ENCODE data around the gene UQCC2.

UQCC2 gene

GRCh38 chr6:33670086-33670660 is 41.3 kb downstream of the UQCC2 start:
- ChIA-PET POLR2A (no interaction called here), CTCF (interaction anchor here (1.1 kb wide), 1 partner anchor 80 kb away, joined by 5 read pairs; no protein-coding TSS in a partner anchor)
- TF ChIP-seq FOXK2 (IDR thresholded peaks at IDR 0.05) (no peak), FOXA1 (IDR thresholded peaks at IDR 0.05) (no peak), SP1 (IDR thresholded peaks at IDR 0.05) (no peak), PKNOX1 (IDR thresholded peaks at IDR 0.05) (no peak), ELF4 (IDR thresholded peaks at IDR 0.05) (no peak), ZNF384 (IDR thresholded peaks at IDR 0.05) (no peak), SUZ12 (IDR thresholded peaks at IDR 0.05) (no peak), LEF1 (IDR thresholded peaks at IDR 0.05; ENCODE audit: borderline replicate concordance) (no peak)
- DNase-seq (ENCODE audit: extremely low spot score), result no peak

GRCh38 chr6:33668914-33669313 is 42.6 kb downstream of the UQCC2 start:
- DNase-seq (ENCODE audit: extremely low spot score), result no peak
- ChIA-PET CTCF (interaction anchor here (0.5 to 0.7 kb wide), 3 partner anchors 14 to 107 kb away, joined by 3 to 6 read pairs (median 3); no protein-coding TSS in a partner anchor), POLR2A (no interaction called here)

GRCh38 chr6:33668328-33668727 is 43.2 kb downstream of the UQCC2 start:
- DNase-seq (ENCODE audit: extremely low spot score), result no peak
- ChIA-PET POLR2A (no interaction called here), CTCF (interaction anchor here (0.7 kb wide), 1 partner anchor 15 kb away, joined by 3 read pairs; no protein-coding TSS in a partner anchor)
- TF ChIP-seq TARDBP (IDR thresholded peaks at IDR 0.05) (no peak), SP1 (IDR thresholded peaks at IDR 0.05) (no peak), ZNF384 (IDR thresholded peaks at IDR 0.05) (no peak), PKNOX1 (IDR thresholded peaks at IDR 0.05) (no peak), LEF1 (IDR thresholded peaks at IDR 0.05; ENCODE audit: borderline replicate concordance) (no peak), CTBP1 (IDR thresholded peaks at IDR 0.05; ENCODE audit: borderline replicate concordance) (no peak), FOXM1 (IDR thresholded peaks at IDR 0.05; ENCODE audit: borderline replicate concordance) (no peak), FOXA1 (IDR thresholded peaks at IDR 0.05) (no peak), ELF4 (IDR thresholded peaks at IDR 0.05) (no peak), ARNT (IDR thresholded peaks at IDR 0.05) (no peak), NFRKB (IDR thresholded peaks at IDR 0.05) (no peak), HDGF (IDR thresholded peaks at IDR 0.05; ENCODE audit: borderline replicate concordance) (no peak), BHLHE40 (IDR thresholded peaks at IDR 0.05; ENCODE audit: borderline replicate concordance) (no peak), SUZ12 (IDR thresholded peaks at IDR 0.05) (no peak)

More at GRCh38 chr6:33668914-33669313, 42.6 kb downstream of the UQCC2 start:
- no peak for TF ChIP-seq BHLHE40 (IDR thresholded peaks at IDR 0.05; ENCODE audit: borderline replicate concordance)
- no peak for TF ChIP-seq LEF1 (IDR thresholded peaks at IDR 0.05; ENCODE audit: borderline replicate concordance)

GRCh38 chr6:33667776-33668175 is 43.7 kb downstream of the UQCC2 start:
- POLR2A ChIA-PET, result no interaction called here
- no peak for TF ChIP-seq L3MBTL2 (conservative IDR thresholded peaks at IDR 0.05)
- no peak for TF ChIP-seq BHLHE40 (IDR thresholded peaks at IDR 0.05; ENCODE audit: borderline replicate concordance)
- CTCF ChIA-PET, result no interaction called here
- DNase-seq (ENCODE audit: extremely low spot score), result no peak

GRCh38 chr6:33667072-33667471 is 44.4 kb downstream of the UQCC2 start:
- no peak for DNase-seq (ENCODE audit: extremely low spot score)
- TF ChIP-seq CTBP1 (IDR thresholded peaks at IDR 0.05; ENCODE audit: borderline replicate concordance) (no peak), FOXM1 (IDR thresholded peaks at IDR 0.05; ENCODE audit: borderline replicate concordance) (no peak), PKNOX1 (IDR thresholded peaks at IDR 0.05) (no peak), SUZ12 (IDR thresholded peaks at IDR 0.05) (no peak), TARDBP (IDR thresholded peaks at IDR 0.05) (no peak)
- CTCF ChIA-PET, result no interaction called here
- POLR2A ChIA-PET, result interaction anchor here (1.4 kb wide), 1 partner anchor 87 kb away, joined by 3 read pairs; the partner anchor contains the start of gene BAK1

GRCh38 chr6:33665957-33666356 is 45.5 kb downstream of the UQCC2 start:
- no peak for TF ChIP-seq NFRKB (IDR thresholded peaks at IDR 0.05)
- TF ChIP-seq LEF1 (IDR thresholded peaks at IDR 0.05; ENCODE audit: borderline replicate concordance), result no peak
- no peak for TF ChIP-seq ELF4 (IDR thresholded peaks at IDR 0.05)
- TF ChIP-seq FOXM1 (IDR thresholded peaks at IDR 0.05; ENCODE audit: borderline replicate concordance), result no peak
- no peak for TF ChIP-seq CTBP1 (IDR thresholded peaks at IDR 0.05; ENCODE audit: borderline replicate concordance)
- no peak for TF ChIP-seq ZNF384 (IDR thresholded peaks at IDR 0.05)
- no peak for TF ChIP-seq SUZ12 (IDR thresholded peaks at IDR 0.05)
- TF ChIP-seq L3MBTL2 (conservative IDR thresholded peaks at IDR 0.05), result no peak
- no peak for TF ChIP-seq ARNT (IDR thresholded peaks at IDR 0.05)
- TF ChIP-seq PKNOX1 (IDR thresholded peaks at IDR 0.05), result no peak
- TF ChIP-seq FOXA1 (IDR thresholded peaks at IDR 0.05), result no peak
- TF ChIP-seq SP1 (IDR thresholded peaks at IDR 0.05), result no peak
- TF ChIP-seq BHLHE40 (IDR thresholded peaks at IDR 0.05; ENCODE audit: borderline replicate concordance), result no peak
- no peak for TF ChIP-seq FOXK2 (IDR thresholded peaks at IDR 0.05)
- no peak for TF ChIP-seq TARDBP (IDR thresholded peaks at IDR 0.05)
- TF ChIP-seq HDGF (IDR thresholded peaks at IDR 0.05; ENCODE audit: borderline replicate concordance), result no peak
- POLR2A ChIA-PET, result interaction anchor here (1.4 kb wide), 1 partner anchor 86 kb away, joined by 3 read pairs; the partner anchor contains the start of gene BAK1
- CTCF ChIA-PET, result interaction anchor here (0.6 kb wide), 1 partner anchor 98 kb away, joined by 3 read pairs; no protein-coding TSS in a partner anchor
- DNase-seq (ENCODE audit: extremely low spot score), result no peak
